Measurements from ENCODE around the gene ADAMTS7.

- TF ChIP-seq ZNF837 (tag by site-specific recombination; IDR thresholded peaks at IDR 0.05): no peak
- TF ChIP-seq, protein P1, sequence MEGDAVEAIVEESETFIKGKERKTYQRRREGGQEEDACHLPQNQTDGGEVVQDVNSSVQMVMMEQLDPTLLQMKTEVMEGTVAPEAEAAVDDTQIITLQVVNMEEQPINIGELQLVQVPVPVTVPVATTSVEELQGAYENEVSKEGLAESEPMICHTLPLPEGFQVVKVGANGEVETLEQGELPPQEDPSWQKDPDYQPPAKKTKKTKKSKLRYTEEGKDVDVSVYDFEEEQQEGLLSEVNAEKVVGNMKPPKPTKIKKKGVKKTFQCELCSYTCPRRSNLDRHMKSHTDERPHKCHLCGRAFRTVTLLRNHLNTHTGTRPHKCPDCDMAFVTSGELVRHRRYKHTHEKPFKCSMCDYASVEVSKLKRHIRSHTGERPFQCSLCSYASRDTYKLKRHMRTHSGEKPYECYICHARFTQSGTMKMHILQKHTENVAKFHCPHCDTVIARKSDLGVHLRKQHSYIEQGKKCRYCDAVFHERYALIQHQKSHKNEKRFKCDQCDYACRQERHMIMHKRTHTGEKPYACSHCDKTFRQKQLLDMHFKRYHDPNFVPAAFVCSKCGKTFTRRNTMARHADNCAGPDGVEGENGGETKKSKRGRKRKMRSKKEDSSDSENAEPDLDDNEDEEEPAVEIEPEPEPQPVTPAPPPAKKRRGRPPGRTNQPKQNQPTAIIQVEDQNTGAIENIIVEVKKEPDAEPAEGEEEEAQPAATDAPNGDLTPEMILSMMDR (tag by site-specific recombination; IDR thresholded peaks at IDR 0.05): no peak
- TF ChIP-seq, protein P2, sequence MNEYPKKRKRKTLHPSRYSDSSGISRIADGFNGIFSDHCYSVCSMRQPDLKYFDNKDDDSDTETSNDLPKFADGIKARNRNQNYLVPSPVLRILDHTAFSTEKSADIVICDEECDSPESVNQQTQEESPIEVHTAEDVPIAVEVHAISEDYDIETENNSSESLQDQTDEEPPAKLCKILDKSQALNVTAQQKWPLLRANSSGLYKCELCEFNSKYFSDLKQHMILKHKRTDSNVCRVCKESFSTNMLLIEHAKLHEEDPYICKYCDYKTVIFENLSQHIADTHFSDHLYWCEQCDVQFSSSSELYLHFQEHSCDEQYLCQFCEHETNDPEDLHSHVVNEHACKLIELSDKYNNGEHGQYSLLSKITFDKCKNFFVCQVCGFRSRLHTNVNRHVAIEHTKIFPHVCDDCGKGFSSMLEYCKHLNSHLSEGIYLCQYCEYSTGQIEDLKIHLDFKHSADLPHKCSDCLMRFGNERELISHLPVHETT (tag by site-specific recombination; IDR thresholded peaks at IDR 0.05): no peak
- no peak for TF ChIP-seq EGR2 (tag by site-specific recombination; IDR thresholded peaks at IDR 0.05; ENCODE audit: low read depth)
- no peak for TF ChIP-seq ZNF302 (tag by site-specific recombination; IDR thresholded peaks at IDR 0.05; ENCODE audit: low read depth)
- TF ChIP-seq ZBTB17 (tag by site-specific recombination; IDR thresholded peaks at IDR 0.05): no peak
- no peak for TF ChIP-seq SP2 (tag by site-specific recombination; IDR thresholded peaks at IDR 0.05)
- no peak for TF ChIP-seq PRDM1 (tag by site-specific recombination; IDR thresholded peaks at IDR 0.05)
- TF ChIP-seq ZBTB7A (tag by site-specific recombination; IDR thresholded peaks at IDR 0.05; ENCODE audit: low read depth): no peak
- no peak for TF ChIP-seq ZNF514 (tag by site-specific recombination; IDR thresholded peaks at IDR 0.05)
Observed at GRCh38 chr15:78854833-78855372, 43.6 kb upstream of the ADAMTS7 start.
